ENCODE results near the gene TSPAN10.

GRCh38 chr17:81672954-81673353 is 36.0 kb downstream of the TSPAN10 start:
- no peak for TF ChIP-seq EZH2 (IDR thresholded peaks at IDR 0.05)
- TF ChIP-seq POLR2AphosphoS5 (IDR thresholded peaks at IDR 0.05; ENCODE audit: borderline replicate concordance, low read depth, low read length): no peak

Measured in SK-N-MC (cell line).